SK-N-SH (cell line): ENCODE results near the gene LGR4.

Experiments
- CHD2 ChIP-seq: fragments of 150-350 bp; IDR thresholded peaks from 2 replicates; pipeline ENCODE4 v1.6.1; 2018; ENCODE audit warnings: low read length; ENCODE audit not compliant: partially characterized antibody
- REST ChIP-seq: IDR thresholded peaks from 2 replicates; pipeline ENCODE4 v1.6.1; 2012; ENCODE audit warnings: mild to moderate bottlenecking, low read depth, low read length, moderate library complexity
- TAF1 ChIP-seq: IDR thresholded peaks from 2 replicates; pipeline ENCODE4 v1.6.1; 2012; ENCODE audit warnings: low read depth, mild to moderate bottlenecking, low read length, moderate library complexity, borderline replicate concordance

GRCh38 chr11:27330633-27331270 is 141.8 kb downstream of the LGR4 start:
- no peak for TF ChIP-seq REST
- TF ChIP-seq CHD2: no peak
- TF ChIP-seq TAF1: no peak
